Astrocyte (in vitro differentiated cells and primary cell): ENCODE results near the gene SLC25A25. TPM values are rescaled to one million over a fixed set of nuclear protein-coding genes. Genes with fewer than 3 reads are reported as not detected.
A peak's percentile ranks its signal among the peaks of the same experiment; 100 is the strongest.

Experiments
- DNase-seq: peaks from one replicate; pipeline ENCODE4 v3.0.0-alpha.2; 2010; ENCODE audit warnings: low read depth
- FAIRE-seq: peaks from 2 replicates; lab custom pipeline; 2011; peaks lifted over from hg19 to GRCh38; lab: Jason Lieb, UNC
- H2AFZ ChIP-seq: 2 replicates; pipeline ENCODE4 v1.6.0; 2012; ENCODE audit warnings: low read depth, low read length, inconsistent platforms
- H3K27ac ChIP-seq: 2 replicates; pipeline ENCODE4 v1.5.1; 2011; ENCODE audit warnings: low read depth, low read length, inconsistent platforms
- H3K27me3 ChIP-seq: 2 replicates; pipeline ENCODE4 v1.6.0; 2011; ENCODE audit warnings: low read length, inconsistent platforms; ENCODE audit not compliant: insufficient read depth
- H3K36me3 ChIP-seq: 2 replicates; pipeline ENCODE4 v1.5.1; 2011; ENCODE audit warnings: low read length, inconsistent platforms; ENCODE audit not compliant: insufficient read depth
- H3K4me1 ChIP-seq: 2 replicates; pipeline ENCODE4 v1.5.1; 2011; ENCODE audit warnings: low read length, inconsistent platforms; ENCODE audit not compliant: insufficient read depth
- H3K4me2 ChIP-seq: 2 replicates; pipeline ENCODE4 v1.6.0; 2012; ENCODE audit warnings: low read length, inconsistent platforms
- H3K4me3 ChIP-seq: 2 replicates; pipeline ENCODE4 v1.5.1; 2011; ENCODE audit warnings: low read depth, mild to moderate bottlenecking, low read length, inconsistent platforms; ENCODE audit not compliant: insufficient read depth
- H3K79me2 ChIP-seq: 2 replicates; pipeline ENCODE4 v1.6.0; 2012; ENCODE audit warnings: mild to moderate bottlenecking, low read length, inconsistent platforms; ENCODE audit not compliant: insufficient read depth
- H3K9ac ChIP-seq: 2 replicates; pipeline ENCODE4 v1.6.0; 2012; ENCODE audit warnings: mild to moderate bottlenecking, low read length, inconsistent platforms
- H3K9me3 ChIP-seq: 2 replicates; pipeline ENCODE4 v1.5.1; 2012; ENCODE audit warnings: low read depth, mild to moderate bottlenecking, low read length, inconsistent platforms; ENCODE audit not compliant: insufficient read depth
- H4K20me1 ChIP-seq: 2 replicates; pipeline ENCODE4 v1.6.0; 2012; ENCODE audit warnings: low read length, inconsistent platforms; ENCODE audit not compliant: insufficient read depth
- H3K27ac Mint-ChIP-seq: one replicate; pipeline ENCODE4 v1.8.0; 2021; ENCODE audit warnings: mild to moderate bottlenecking, mixed read lengths; ENCODE audit not compliant: unreplicated experiment
- H3K27me3 Mint-ChIP-seq: one replicate; pipeline ENCODE4 v1.8.0; 2021; ENCODE audit warnings: low read depth, mixed read lengths; ENCODE audit not compliant: unreplicated experiment
- H3K36me3 Mint-ChIP-seq: one replicate; pipeline ENCODE4 v1.8.0; 2021; ENCODE audit warnings: low read depth, mixed read lengths; ENCODE audit not compliant: unreplicated experiment
- H3K4me1 Mint-ChIP-seq: one replicate; pipeline ENCODE4 v1.8.0; 2021; ENCODE audit warnings: low read depth, mixed read lengths; ENCODE audit not compliant: unreplicated experiment
- H3K4me3 Mint-ChIP-seq: one replicate; pipeline ENCODE4 v1.8.0; 2021; ENCODE audit warnings: mild to moderate bottlenecking, moderate library complexity, mixed read lengths; ENCODE audit not compliant: unreplicated experiment
- H3K9me3 Mint-ChIP-seq: one replicate; pipeline ENCODE4 v1.8.0; 2021; ENCODE audit warnings: mild to moderate bottlenecking, mixed read lengths; ENCODE audit not compliant: unreplicated experiment
- CTCF ChIP-seq: IDR thresholded peaks from 2 replicates; pipeline ENCODE4 v1.5.1; 2011; ENCODE audit warnings: low read depth, mild to moderate bottlenecking, inconsistent platforms, low read length, moderate library complexity; ENCODE audit not compliant: insufficient read depth
- EZH2 ChIP-seq: IDR thresholded peaks from 2 replicates; pipeline ENCODE4 v1.6.1; 2012; ENCODE audit warnings: mild to moderate bottlenecking, low read length, inconsistent platforms; ENCODE audit not compliant: insufficient read depth
- total RNA-seq: library from RNA; stranded (reverse); gene quantifications from 2 replicates; pipeline ENCODE4 v1.2.1, GENCODE V29; 2021

The SLC25A25 gene
- total RNA-seq, 1 donor from 2014 or later = 14.4 TPM

- H3K79me2 ChIP-seq = peaks cover 67% of the 10 kb centered on the region
Measured at GRCh38 chr9:128078504-128079434, 10.7 kb downstream of the SLC25A25 start.

GRCh38 chr9:128080206-128080605 lies 12.2 kb downstream of the SLC25A25 start:
- no peak overlapping the region for H3K4me3 Mint-ChIP-seq
- H3K9ac ChIP-seq = no peak overlapping the region
- H3K27ac ChIP-seq = no peak overlapping the region
- TF ChIP-seq EZH2 (no peak), CTCF (no peak)
- no peak for DNase-seq
- peaks cover 2% of the 10 kb centered on the region for H3K36me3 Mint-ChIP-seq
- H3K4me2 ChIP-seq = no peak overlapping the region
- peaks cover 34% of the 10 kb centered on the region for H3K4me1 Mint-ChIP-seq
- H3K79me2 ChIP-seq = peaks cover 58% of the 10 kb centered on the region
- FAIRE-seq = no peak
- peaks cover 29% of the 10 kb centered on the region for H4K20me1 ChIP-seq
- no peak overlapping the region for H2AFZ ChIP-seq
- no peaks in the 10 kb centered on the region for H3K9me3 Mint-ChIP-seq
- no peaks in the 10 kb centered on the region for H3K27me3 ChIP-seq
- H3K27ac Mint-ChIP-seq = no peak overlapping the region
- no peak overlapping the region for H3K4me3 ChIP-seq
- no peaks in the 10 kb centered on the region for H3K27me3 Mint-ChIP-seq
- H3K4me1 ChIP-seq = peaks cover 35% of the 10 kb centered on the region
- no peaks in the 10 kb centered on the region for H3K36me3 ChIP-seq
- H3K9me3 ChIP-seq = no peaks in the 10 kb centered on the region

More at GRCh38 chr9:128078504-128079434, 10.7 kb downstream of the SLC25A25 start:
- Histone ChIP-seq H3K9ac (no peak overlapping the region), H3K9me3 (no peaks in the 10 kb centered on the region), H2AFZ (no peak overlapping the region), H3K36me3 (no peaks in the 10 kb centered on the region), H3K27me3 (no peaks in the 10 kb centered on the region), H3K4me3 (no peak overlapping the region), H4K20me1 (peaks cover 28% of the 10 kb centered on the region), H3K4me2 (peak overlapping the region; percentile 44), H3K4me1 (peaks cover 35% of the 10 kb centered on the region), H3K27ac (no peak overlapping the region)
- Mint-ChIP-seq H3K4me1 (peaks cover 34% of the 10 kb centered on the region), H3K27ac (peak overlapping the region; percentile 66), H3K9me3 (no peaks in the 10 kb centered on the region), H3K4me3 (no peak overlapping the region), H3K36me3 (no peaks in the 10 kb centered on the region), H3K27me3 (no peaks in the 10 kb centered on the region)
- FAIRE-seq (no peak), DNase-seq (peak; percentile 56)
- TF ChIP-seq CTCF (no peak), EZH2 (no peak)
